PC-9 (cell line): ENCODE measurements around the gene MAP3K2.

Experiments used
- CTCF ChIP-seq: fragments of 200-600 bp; sonication (generic); conservative IDR thresholded peaks from 2 replicates; pipeline ENCODE4 v1.6.1; 2017; ENCODE audit warnings: mixed run types, antibody characterized with exemption, mild to moderate bottlenecking, moderate library complexity
- EZH2 ChIP-seq: fragments of 200-600 bp; sonication (generic); IDR thresholded peaks from 2 replicates; pipeline ENCODE4 v1.8.0; 2017; ENCODE audit warnings: antibody characterized with exemption, low read depth

GRCh38 chr2:127351603-127352002, 36.2 kb downstream of the MAP3K2 start:
- TF ChIP-seq CTCF, result no peak
- TF ChIP-seq EZH2, result no peak
